K562 (cell line): ENCODE data around the gene TASP1. TPM values are rescaled to one million over a fixed set of nuclear protein-coding genes. Genes with fewer than 3 reads are reported as not detected.

ENCODE experiments used
- ATAC-seq: fragments of 200-7000 bp; cut with Tn5 transposase; 3 replicates; pipeline ENCODE4 v1.9.1; 2020; ENCODE audit warnings: moderate library complexity
- BruUV-seq: library from RNA; stranded (reverse); fragments of 400-500 nt; replicated peaks from 2 replicates; lab custom pipeline; 2021; lab: Mats Ljungman, UMichigan
- CTCF ChIA-PET: fragments of 300-600 bp; formaldehyde crosslinking; extraction: SDS; loops from one replicate; lab custom pipeline; 2021; ENCODE audit warnings: low intra/inter-chr PET ratio; lab: Yijun Ruan, JAX
- POLR2A ChIA-PET: fragments of 300-600, 350-650 bp; sonication (Branson Sonifier 250); formaldehyde crosslinking; extraction: SDS; loops from one replicate; lab custom pipeline; 2021; ENCODE audit warnings: antibody characterized with exemption, inconsistent platforms; lab: Yijun Ruan, JAX
- DNase-seq, 4 experiments: peaks; one replicate each; pipeline versions ENCODE4 v3.0.0 to v3.0.0-alpha.2; 2011 to 2018; ENCODE audit warnings: low spot score in 3 of 4, mixed read lengths in 3 of 4; ENCODE audit errors: extremely low read depth in 1 of 4
- FAIRE-seq: peaks from 2 replicates; lab custom pipeline; 2011; peaks lifted over from hg19 to GRCh38; lab: Jason Lieb, UNC
- H2AFZ ChIP-seq: 2 replicates; pipeline ENCODE4 v1.6.0; 2011; ENCODE audit warnings: low read depth, low read length, control low read depth, inconsistent platforms
- H3K27ac ChIP-seq: fragments of 200-600 bp; 3 replicates; pipeline ENCODE4 v1.8.0; 2011; ENCODE audit warnings: low read depth, mild to moderate bottlenecking, control low read depth, inconsistent platforms, low read length, moderate library complexity, mixed read lengths; ENCODE audit errors: extremely low read depth
- H3K27me3 ChIP-seq, 2 experiments: fragments of 300-600 bp in 1 of 2; 2 replicates in 1 of 2; 3 replicates in 1 of 2; pipeline versions ENCODE4 v1.6.0 to v1.8.0; 2011; ENCODE audit warnings: inconsistent platforms in 2 of 2, low read length in 2 of 2, mild to moderate bottlenecking in 1 of 2, mixed read lengths in 1 of 2, moderate library complexity in 1 of 2; ENCODE audit not compliant: control insufficient read depth in 2 of 2, insufficient read depth in 2 of 2
- H3K36me3 ChIP-seq: fragments of 300-600 bp; 3 replicates; pipeline ENCODE4 v1.8.0; 2011; ENCODE audit warnings: mild to moderate bottlenecking, low read length, inconsistent platforms; ENCODE audit not compliant: control insufficient read depth, insufficient read depth
- H3K4me1 ChIP-seq, 2 experiments: fragments of 200-600 bp in 1 of 2; replicated peaks in 1 of 2; 2 replicates in 1 of 2; 3 replicates in 1 of 2; pipeline versions ENCODE4 v1.5.1 to v1.8.0; 2011; ENCODE audit warnings: inconsistent platforms in 2 of 2, low read length in 2 of 2, mild to moderate bottlenecking in 1 of 2, mixed read lengths in 1 of 2, moderate library complexity in 1 of 2; ENCODE audit not compliant: control insufficient read depth in 2 of 2, insufficient read depth in 2 of 2
- H3K4me2 ChIP-seq: 2 replicates; pipeline ENCODE4 v1.6.1; 2011; ENCODE audit warnings: low read length, control low read depth, inconsistent platforms, mixed read lengths; ENCODE audit not compliant: insufficient read depth
- H3K4me3 ChIP-seq: fragments of 200-600 bp; sonication (generic), shearing (Covaris generic); 2 replicates; pipeline ENCODE4 v1.5.1; 2016; ENCODE audit warnings: control low read depth, inconsistent platforms
- H3K79me2 ChIP-seq: fragments of 200-600 bp; 3 replicates; pipeline ENCODE4 v1.8.0; 2011; ENCODE audit warnings: low read length, inconsistent platforms; ENCODE audit not compliant: control insufficient read depth, insufficient read depth
- H3K9ac ChIP-seq, 2 experiments: 2 replicates each; pipeline versions ENCODE4 v1.6.0 to v1.6.1; 2011; ENCODE audit warnings: low read depth in 2 of 2, low read length in 2 of 2, control low read depth in 1 of 2, inconsistent platforms in 1 of 2, mild to moderate bottlenecking in 1 of 2, mixed read lengths in 1 of 2; ENCODE audit not compliant: insufficient read depth in 1 of 2
- H3K9me1 ChIP-seq: one replicate; pipeline ENCODE4 v1.6.0; 2011; ENCODE audit warnings: inconsistent platforms, mild to moderate bottlenecking, low read length, moderate library complexity; ENCODE audit not compliant: control insufficient read depth, insufficient read depth
- H3K9me3 ChIP-seq: replicated peaks from 2 replicates; pipeline ENCODE4 v1.5.1; 2011; ENCODE audit warnings: low read depth, low read length, inconsistent platforms; ENCODE audit not compliant: control insufficient read depth, insufficient read depth
- H4K20me1 ChIP-seq: replicated peaks from 2 replicates; pipeline ENCODE4 v1.6.1; 2011; ENCODE audit warnings: low read length, inconsistent platforms, mixed read lengths; ENCODE audit not compliant: control insufficient read depth, insufficient read depth
- CAMTA2 ChIP-seq: fragments of 250-450 bp; sonication (Bioruptor Pico); conservative IDR thresholded peaks from 2 replicates; pipeline ENCODE4 v1.5.1; 2022
- ETV6 ChIP-seq, 3 experiments: fragments of 150-350 bp in 1 of 3; sonication (generic) in 1 of 3; formaldehyde crosslinking in 1 of 3; IDR thresholded peaks; 2 replicates each; pipeline versions ENCODE4 v1.6.1 to v1.8.0; 2014 to 2022; ENCODE audit warnings: borderline replicate concordance in 2 of 3, low read depth in 2 of 3, antibody characterized with exemption in 1 of 3, low read length in 1 of 3, mild to moderate bottlenecking in 1 of 3, missing genetic modification reagents in 1 of 3
- HNRNPUL1 ChIP-seq: fragments of 200-400 bp; formaldehyde crosslinking; IDR thresholded peaks from 2 replicates; pipeline ENCODE4 v1.6.1; 2017; ENCODE audit warnings: low read length
- NCOA4 ChIP-seq: fragments of 450-650 bp; IDR thresholded peaks from 2 replicates; pipeline ENCODE4 v1.6.1; 2018; ENCODE audit warnings: mild to moderate bottlenecking; ENCODE audit not compliant: partially characterized antibody
- PHF21A ChIP-seq: fragments of 450-650 bp; IDR thresholded peaks from 2 replicates; pipeline ENCODE4 v1.6.1; 2017; ENCODE audit warnings: low read depth, borderline replicate concordance
- RAD21 ChIP-seq, 2 experiments: fragments of 250-450 bp in 1 of 2; fragments of 450-650 bp in 1 of 2; sonication (Bioruptor Pico) in 1 of 2; formaldehyde crosslinking in 1 of 2; IDR thresholded peaks in 1 of 2; conservative IDR thresholded peaks in 1 of 2; 2 replicates each; pipeline versions ENCODE4 v1.4.0 to v1.8.0; 2020 to 2022; ENCODE audit warnings: mild to moderate bottlenecking in 2 of 2, moderate library complexity in 1 of 2
- RBBP5 ChIP-seq: fragments of 200-600 bp; sonication (generic); IDR thresholded peaks from 2 replicates; pipeline ENCODE4 v1.6.1; 2012; ENCODE audit warnings: borderline replicate concordance, mild to moderate bottlenecking, low read length, control low read depth, inconsistent platforms; ENCODE audit not compliant: insufficient read depth, poor library complexity, severe bottlenecking
- SIN3B ChIP-seq: fragments of 450-650 bp; IDR thresholded peaks from 2 replicates; pipeline ENCODE4 v1.6.1; 2017; ENCODE audit warnings: low read depth, mild to moderate bottlenecking, moderate library complexity
- SMAD2 ChIP-seq: fragments of 150-350 bp; IDR thresholded peaks from 2 replicates; pipeline ENCODE4 v1.6.1; 2014; ENCODE audit warnings: low read depth, mild to moderate bottlenecking, low read length
- XRCC5 ChIP-seq: fragments of 200-400 bp; formaldehyde crosslinking; IDR thresholded peaks from 2 replicates; pipeline ENCODE4 v1.6.1; 2017; ENCODE audit warnings: low read depth, mild to moderate bottlenecking, low read length
- ZBTB2 ChIP-seq: fragments of 450-650 bp; IDR thresholded peaks from 2 replicates; pipeline ENCODE4 v1.6.1; 2016; ENCODE audit warnings: antibody characterized with exemption
- ZNF175 ChIP-seq: fragments of 200-800 bp; sonication (Bioruptor generic); IDR thresholded peaks from 2 replicates; pipeline ENCODE4 v1.6.1; 2016; ENCODE audit warnings: low read depth, mild to moderate bottlenecking, missing genetic modification characterization, missing compliant biosample characterization
- ZNF347 ChIP-seq: fragments of 450-650 bp; formaldehyde crosslinking; IDR thresholded peaks from 2 replicates; pipeline ENCODE4 v1.4.0; 2020; ENCODE audit warnings: low read depth, mild to moderate bottlenecking, moderate library complexity
- ZNF41 ChIP-seq: fragments of 250-450 bp; sonication (Bioruptor Pico); conservative IDR thresholded peaks from 2 replicates; pipeline ENCODE4 v1.4.0; 2020; ENCODE audit warnings: mild to moderate bottlenecking
- ZNF584 ChIP-seq: fragments of 200-800 bp; sonication (Bioruptor generic); IDR thresholded peaks from 2 replicates; pipeline ENCODE4 v1.6.1; 2016; ENCODE audit warnings: low read depth, mild to moderate bottlenecking, missing genetic modification characterization, missing compliant biosample characterization
- WGBS: fragments of 100-300 bp; shearing (Covaris generic); methylation state at CpG from one replicate; pipeline ENCODE4 v1.1.6; 2016; ENCODE audit warnings: low coverage, mixed read lengths; ENCODE audit not compliant: insufficient coverage; ENCODE audit errors: missing lambda C conversion rate; 5-methylcytosine and 5-hydroxymethylcytosine counted together
- in situ Hi-C: fragments of 300-500 bp; cut with MboI; formaldehyde crosslinking; loops from 4 replicates; pipeline ENCODE4 v1.15.0; 2018; ENCODE audit warnings: inconsistent platforms, mixed read lengths
- intact Hi-C: fragments of 100-400 bp; cut with micrococcal nuclease; formaldehyde crosslinking; loops from 2 replicates; pipeline ENCODE4 v1.14.2; 2022
- polyA plus RNA-seq, 8 experiments: library from polyadenylated mRNA; depleted of rRNA in 4 of 8; stranded (reverse) in 5 of 8; unstranded in 3 of 8; fragments of >200 nt; fragmentation: Nextera tagmentation in 2 of 8; fragmentation: Illumina TruSeq in 1 of 8; extraction: Ambion mirVana in 2 of 8; extraction: Trizol in 1 of 8; gene quantifications; 2 replicates each; pipeline versions ENCODE4 v1.2.1 to v1.2.3, GENCODE V29; 2011 to 2014; ENCODE audit warnings: inconsistent platforms in 1 of 8, missing spikeins in 1 of 8
- total RNA-seq, 7 experiments: library from RNA; depleted of rRNA in 6 of 7; stranded (reverse); fragments of >200 nt in 6 of 7; fragmentation: Illumina TruSeq in 2 of 7; extraction: Trizol in 2 of 7; gene quantifications; 2 replicates each; pipeline versions ENCODE4 v1.2.1 to v1.2.3, GENCODE V29; 2011 to 2021; ENCODE audit warnings: low replicate concordance in 1 of 7
- TF ChIP-seq, protein P1 (sequence below): fragments of 250-450 bp; sonication (Bioruptor Pico); IDR thresholded peaks from 2 replicates; pipeline ENCODE4 v1.8.0; 2022; ENCODE audit warnings: moderate library complexity, mild to moderate bottlenecking, inconsistent platforms

TASP1 gene
- total and polyA plus RNA-seq, 9 of the 15 experiments (the other 6 are each of a cell fraction or from before 2014, with no cell fraction given), result 3.7 to 10.6 (median 6.4) TPM

DNA sequence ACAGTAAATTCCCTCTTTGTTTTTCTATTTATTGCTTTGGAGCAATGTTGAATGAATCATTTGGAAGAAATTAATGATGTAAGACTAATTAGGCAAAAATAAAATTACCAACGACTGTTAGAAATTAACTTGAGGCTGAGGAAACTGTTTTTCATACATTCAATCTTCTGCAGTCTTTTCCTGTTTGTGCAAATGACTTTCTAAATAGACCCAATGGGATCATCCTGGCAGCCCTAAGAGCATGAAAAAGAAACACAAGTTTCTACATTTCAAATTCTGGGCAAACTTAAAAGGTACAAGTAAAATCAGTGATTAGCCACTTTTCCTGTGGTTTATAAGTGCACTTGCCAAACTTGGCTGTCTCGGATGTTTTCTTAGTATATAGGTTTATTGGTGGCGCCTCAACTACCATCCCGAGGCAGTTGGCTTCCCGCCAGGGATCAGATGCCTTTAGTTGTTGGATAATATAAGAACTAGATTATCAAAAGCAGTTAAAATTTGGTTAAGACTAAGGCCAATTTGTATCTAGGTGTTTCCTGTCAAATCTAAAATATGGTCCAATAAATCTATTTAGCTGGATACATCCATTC lies 236.5 kb downstream of the TASP1 start (continued):
- TF ChIP-seq ETV6 (IDR thresholded peaks at IDR 0.05; ENCODE audit: borderline replicate concordance in 1 of 2, low read depth in 2 of 2, low read length in 1 of 2) (no peak), ETV6 (CRISPR knock-in tag; IDR thresholded peaks at IDR 0.05; ENCODE audit: borderline replicate concordance) (no peak), RAD21 (CRISPR knock-in tag; conservative IDR thresholded peaks at IDR 0.05 in 1 of 2, IDR thresholded peaks at IDR 0.05 in 1 of 2) (no peak), XRCC5 (no peak), ZNF584 (CRISPR knock-in tag) (no peak), SIN3B (no peak), ZNF347 (CRISPR knock-in tag) (no peak), ZBTB2 (no peak)
- TF ChIP-seq, all 486 proteins: peak for 0

- Histone ChIP-seq H2AFZ (no peak overlapping the region), H3K36me3 (no peaks in the 10 kb centered on the region), H3K9me1 (no peaks in the 10 kb centered on the region), H3K9ac (no peak overlapping the region), H3K27me3 (no peaks in the 10 kb centered on the region), H3K4me1 (no peaks in the 10 kb centered on the region; a peak in 1 of 5 replicates), H3K9me3 (no peaks in the 10 kb centered on the region), H3K4me3 (no peak overlapping the region), H3K27ac (no peak overlapping the region), H3K79me2 (no peaks in the 10 kb centered on the region), H3K4me2 (no peak overlapping the region), H4K20me1 (no peaks in the 10 kb centered on the region)
- no TSS peak for BruUV-seq
- TF ChIP-seq NCOA4 (no peak), CAMTA2 (CRISPR knock-in tag) (no peak), ZNF175 (CRISPR knock-in tag) (no peak), ZNF41 (CRISPR knock-in tag) (no peak), RBBP5 (no peak), SMAD2 (no peak), HNRNPUL1 (no peak), PHF21A (no peak)
- TF ChIP-seq, protein P1, sequence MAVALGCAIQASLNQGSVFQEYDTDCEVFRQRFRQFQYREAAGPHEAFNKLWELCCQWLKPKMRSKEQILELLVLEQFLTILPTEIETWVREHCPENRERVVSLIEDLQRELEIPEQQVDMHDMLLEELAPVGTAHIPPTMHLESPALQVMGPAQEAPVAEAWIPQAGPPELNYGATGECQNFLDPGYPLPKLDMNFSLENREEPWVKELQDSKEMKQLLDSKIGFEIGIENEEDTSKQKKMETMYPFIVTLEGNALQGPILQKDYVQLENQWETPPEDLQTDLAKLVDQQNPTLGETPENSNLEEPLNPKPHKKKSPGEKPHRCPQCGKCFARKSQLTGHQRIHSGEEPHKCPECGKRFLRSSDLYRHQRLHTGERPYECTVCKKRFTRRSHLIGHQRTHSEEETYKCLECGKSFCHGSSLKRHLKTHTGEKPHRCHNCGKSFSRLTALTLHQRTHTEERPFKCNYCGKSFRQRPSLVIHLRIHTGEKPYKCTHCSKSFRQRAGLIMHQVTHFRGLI (CRISPR knock-in tag), result no peak
- POLR2A ChIA-PET, result no interaction called here
- in situ Hi-C loops (no loop called here), intact Hi-C loops (no loop called here)
- no peak for FAIRE-seq
- CTCF ChIA-PET, result no interaction called here
- DNase-seq, result no peak
- 89% methylated on average over 1 of the region's 1 CpG for WGBS
- no peak for ATAC-seq
Observed at GRCh38 chr20:13401596-13401995, 237.1 kb downstream of the TASP1 start.
